ENCODE results near the gene OSBP.

DNA sequence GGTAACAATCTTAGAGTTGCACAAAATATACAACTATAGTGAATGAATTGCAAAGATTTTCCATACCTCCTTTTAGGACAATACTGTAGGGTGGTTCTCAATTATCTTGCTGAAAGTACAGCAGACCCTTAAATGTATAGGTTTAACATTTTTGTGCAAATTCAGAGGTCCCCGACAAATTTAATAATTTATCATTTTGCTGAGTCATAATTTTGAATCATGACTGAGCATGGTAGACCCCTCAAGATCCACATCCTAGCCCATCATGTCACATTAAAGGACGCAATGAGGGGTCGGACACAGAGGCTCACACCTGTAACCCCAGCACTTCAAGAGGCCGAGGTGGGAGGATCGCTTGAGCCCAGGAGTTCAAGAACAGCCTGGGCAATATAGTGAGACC, 43.5 kb downstream of the OSBP start:
- TF ChIP-seq, protein P1, sequence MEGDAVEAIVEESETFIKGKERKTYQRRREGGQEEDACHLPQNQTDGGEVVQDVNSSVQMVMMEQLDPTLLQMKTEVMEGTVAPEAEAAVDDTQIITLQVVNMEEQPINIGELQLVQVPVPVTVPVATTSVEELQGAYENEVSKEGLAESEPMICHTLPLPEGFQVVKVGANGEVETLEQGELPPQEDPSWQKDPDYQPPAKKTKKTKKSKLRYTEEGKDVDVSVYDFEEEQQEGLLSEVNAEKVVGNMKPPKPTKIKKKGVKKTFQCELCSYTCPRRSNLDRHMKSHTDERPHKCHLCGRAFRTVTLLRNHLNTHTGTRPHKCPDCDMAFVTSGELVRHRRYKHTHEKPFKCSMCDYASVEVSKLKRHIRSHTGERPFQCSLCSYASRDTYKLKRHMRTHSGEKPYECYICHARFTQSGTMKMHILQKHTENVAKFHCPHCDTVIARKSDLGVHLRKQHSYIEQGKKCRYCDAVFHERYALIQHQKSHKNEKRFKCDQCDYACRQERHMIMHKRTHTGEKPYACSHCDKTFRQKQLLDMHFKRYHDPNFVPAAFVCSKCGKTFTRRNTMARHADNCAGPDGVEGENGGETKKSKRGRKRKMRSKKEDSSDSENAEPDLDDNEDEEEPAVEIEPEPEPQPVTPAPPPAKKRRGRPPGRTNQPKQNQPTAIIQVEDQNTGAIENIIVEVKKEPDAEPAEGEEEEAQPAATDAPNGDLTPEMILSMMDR (conservative IDR thresholded peaks at IDR 0.05), result no peak
- TF ChIP-seq EZH2 (IDR thresholded peaks at IDR 0.05; ENCODE audit: low read depth), result no peak
